DMS 273 (cell line): ENCODE measurements around the gene COQ3.

ENCODE experiments used
- DNase-seq: peaks from one replicate; lab custom pipeline; 2025; ENCODE audit not compliant: unreplicated experiment; lab: John Stamatoyannopoulos, UW

The COQ3 gene

GRCh38 chr6:99334526-99335127 lies 59.4 kb downstream of the COQ3 start:
- peak; percentile 71 for DNase-seq

- no peak for DNase-seq
Measured at GRCh38 chr6:99333068-99333467, 60.9 kb downstream of the COQ3 start.

GRCh38 chr6:99331531-99331930 lies 62.5 kb downstream of the COQ3 start:
- no peak for DNase-seq

- DNase-seq, result peak; percentile 81
Measured at GRCh38 chr6:99330159-99330558, 63.8 kb downstream of the COQ3 start.

GRCh38 chr6:99324996-99325395 lies 69.0 kb downstream of the COQ3 start:
- DNase-seq, result no peak
